Measurements from ENCODE around the gene TCF7L1.

The TCF7L1 gene

DNA sequence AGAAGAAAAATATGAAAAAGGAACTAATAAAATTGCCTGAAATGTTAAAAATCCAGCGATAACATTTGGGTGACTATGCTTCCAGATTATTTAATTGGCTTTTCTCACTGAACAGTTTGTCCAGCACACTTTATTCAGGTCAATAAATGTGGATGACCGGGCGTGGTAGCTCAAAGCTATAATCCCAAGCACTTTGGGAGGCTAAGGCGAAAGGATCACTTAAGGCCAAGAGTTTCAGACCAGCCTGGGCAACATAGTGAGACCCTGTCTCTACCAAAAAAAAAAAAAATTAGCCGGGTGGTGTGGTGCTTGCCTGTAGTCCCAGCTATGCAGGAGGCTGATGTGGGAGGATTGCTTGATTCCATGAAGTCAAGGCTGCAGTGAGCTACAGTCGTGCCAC, 139.2 kb downstream of the TCF7L1 start:
- Histone ChIP-seq H3K4me3 (ENCODE audit: low read length) (no peak overlapping the region), H3K27me3 (replicated peaks; ENCODE audit: insufficient read depth, low read length) (no peaks in the 10 kb centered on the region), H3K9ac (ENCODE audit: low read length) (no peak overlapping the region), H3F3A (ENCODE audit: insufficient read depth, low read length) (no peaks in the 10 kb centered on the region), H3K79me2 (ENCODE audit: low read length) (no peaks in the 10 kb centered on the region), H3K4me1 (ENCODE audit: low read length) (no peaks in the 10 kb centered on the region), H3K27ac (ENCODE audit: low read length) (no peak overlapping the region), H3K36me3 (replicated peaks; ENCODE audit: insufficient read depth, low read length) (no peaks in the 10 kb centered on the region), H3K9me2 (replicated peaks; ENCODE audit: insufficient read depth, low read length) (no peaks in the 10 kb centered on the region), H3K4me2 (ENCODE audit: low read depth, low read length) (no peak overlapping the region), H4K20me1 (ENCODE audit: insufficient read depth, low read length) (no peaks in the 10 kb centered on the region), H2AFZ (ENCODE audit: low read length) (no peak overlapping the region), H3K9me3 (replicated peaks; ENCODE audit: insufficient read depth, low read length) (no peaks in the 10 kb centered on the region)
- no peak for DNase-seq
- TF ChIP-seq EZH2 (optimal IDR thresholded peaks at IDR 0.05; ENCODE audit: low read depth, low read length) (no peak), EZH2phosphoT487 (IDR thresholded peaks at IDR 0.05; ENCODE audit: low read length) (no peak), CTCF (IDR thresholded peaks at IDR 0.05; ENCODE audit: low read length) (no peak)

GRCh38 chr2:85273738-85274731, 140.8 kb downstream of the TCF7L1 start:
- Histone ChIP-seq H3K4me1 (ENCODE audit: low read length) (no peaks in the 10 kb centered on the region), H3K9ac (ENCODE audit: low read length) (no peak overlapping the region), H2AFZ (ENCODE audit: low read length) (no peak overlapping the region), H3F3A (ENCODE audit: insufficient read depth, low read length) (no peaks in the 10 kb centered on the region), H4K20me1 (ENCODE audit: insufficient read depth, low read length) (no peaks in the 10 kb centered on the region), H3K36me3 (replicated peaks; ENCODE audit: insufficient read depth, low read length) (no peaks in the 10 kb centered on the region), H3K27ac (ENCODE audit: low read length) (no peak overlapping the region), H3K9me3 (replicated peaks; ENCODE audit: insufficient read depth, low read length) (no peaks in the 10 kb centered on the region), H3K79me2 (ENCODE audit: low read length) (no peaks in the 10 kb centered on the region), H3K4me2 (ENCODE audit: low read depth, low read length) (no peak overlapping the region), H3K27me3 (replicated peaks; ENCODE audit: insufficient read depth, low read length) (no peaks in the 10 kb centered on the region), H3K9me2 (replicated peaks; ENCODE audit: insufficient read depth, low read length) (no peaks in the 10 kb centered on the region), H3K4me3 (ENCODE audit: low read length) (no peak overlapping the region)
- TF ChIP-seq EZH2phosphoT487 (IDR thresholded peaks at IDR 0.05; ENCODE audit: low read length) (no peak), CTCF (IDR thresholded peaks at IDR 0.05; ENCODE audit: low read length) (no peak), EZH2 (optimal IDR thresholded peaks at IDR 0.05; ENCODE audit: low read depth, low read length) (no peak)
- no peak for DNase-seq

DNA sequence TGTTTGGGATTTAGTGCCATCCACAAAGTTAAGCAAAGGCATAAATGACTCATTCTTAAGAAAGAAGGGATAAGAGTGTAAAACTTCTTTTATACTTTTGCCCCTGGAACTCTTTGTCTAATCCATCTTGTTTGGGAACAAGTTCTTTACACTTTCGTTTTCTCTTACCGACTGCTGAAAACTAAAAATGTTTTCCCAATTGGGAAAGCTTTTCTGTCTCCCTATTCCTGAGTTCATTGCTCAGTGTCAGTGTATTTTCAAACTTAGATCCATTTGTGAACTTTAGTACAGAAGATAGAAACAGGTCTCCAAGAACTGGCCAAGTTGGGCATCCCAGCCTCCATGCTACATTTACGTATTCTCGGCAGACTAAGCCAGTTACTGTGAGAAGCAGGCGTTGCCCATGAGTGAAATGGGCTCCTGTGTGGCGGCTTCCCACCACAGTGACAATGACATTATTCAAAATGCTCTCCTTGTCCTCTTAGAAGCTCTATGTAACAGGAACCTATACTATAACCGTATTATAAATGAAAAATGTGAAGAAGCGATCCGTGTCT, 142.9 kb downstream of the TCF7L1 start:
- no peaks in the 10 kb centered on the region for H4K20me1 ChIP-seq (ENCODE audit: insufficient read depth, low read length)
- no peaks in the 10 kb centered on the region for H3K9me3 ChIP-seq (replicated peaks; ENCODE audit: insufficient read depth, low read length)
- no peaks in the 10 kb centered on the region for H3F3A ChIP-seq (ENCODE audit: insufficient read depth, low read length)
- DNase-seq = no peak
- H3K4me2 ChIP-seq (ENCODE audit: low read depth, low read length) = no peak overlapping the region
- no peaks in the 10 kb centered on the region for H3K79me2 ChIP-seq (ENCODE audit: low read length)
- H3K9ac ChIP-seq (ENCODE audit: low read length) = no peak overlapping the region
- no peak overlapping the region for H2AFZ ChIP-seq (ENCODE audit: low read length)
- H3K36me3 ChIP-seq (replicated peaks; ENCODE audit: insufficient read depth, low read length) = no peaks in the 10 kb centered on the region
- H3K27ac ChIP-seq (ENCODE audit: low read length) = no peak overlapping the region
- H3K4me1 ChIP-seq (ENCODE audit: low read length) = no peaks in the 10 kb centered on the region
- TF ChIP-seq CTCF (IDR thresholded peaks at IDR 0.05; ENCODE audit: low read length) = no peak
- TF ChIP-seq EZH2phosphoT487 (IDR thresholded peaks at IDR 0.05; ENCODE audit: low read length) = no peak
- TF ChIP-seq EZH2 (optimal IDR thresholded peaks at IDR 0.05; ENCODE audit: low read depth, low read length) = no peak
- H3K27me3 ChIP-seq (replicated peaks; ENCODE audit: insufficient read depth, low read length) = no peaks in the 10 kb centered on the region
- H3K9me2 ChIP-seq (replicated peaks; ENCODE audit: insufficient read depth, low read length) = no peaks in the 10 kb centered on the region
- no peak overlapping the region for H3K4me3 ChIP-seq (ENCODE audit: low read length)

Measured in MM.1S (cell line).